ENCODE data around the gene TXLNG.

TXLNG gene

GRCh38 chrX:16786791-16787735, 797 bp downstream of the TXLNG start:
- Histone ChIP-seq H3K9ac (ENCODE audit: low read length) (peak overlapping the region; percentile 34), H3K36me3 (ENCODE audit: control insufficient read depth, insufficient read depth, low read length) (no peaks in the 10 kb centered on the region), H3K4me1 (ENCODE audit: control insufficient read depth, insufficient read depth, low read length) (no peaks in the 10 kb centered on the region), H3K27me3 (ENCODE audit: control insufficient read depth, insufficient read depth, low read length) (no peaks in the 10 kb centered on the region), H3K4me3 (ENCODE audit: low read length) (no peak overlapping the region), H3K9me3 (ENCODE audit: control insufficient read depth, low read length) (no peaks in the 10 kb centered on the region)

- no peaks in the 10 kb centered on the region for H3K9me3 ChIP-seq (ENCODE audit: control insufficient read depth, low read length)
- H3K4me3 ChIP-seq (ENCODE audit: low read length), result no peak overlapping the region
- H3K27me3 ChIP-seq (ENCODE audit: control insufficient read depth, insufficient read depth, low read length), result no peaks in the 10 kb centered on the region
- H3K9ac ChIP-seq (ENCODE audit: low read length), result no peak overlapping the region
- H3K4me1 ChIP-seq (ENCODE audit: control insufficient read depth, insufficient read depth, low read length), result no peaks in the 10 kb centered on the region
- H3K36me3 ChIP-seq (ENCODE audit: control insufficient read depth, insufficient read depth, low read length), result no peaks in the 10 kb centered on the region
Observed at GRCh38 chrX:16788477-16788876, 2.2 kb downstream of the TXLNG start.

GRCh38 chrX:16796298-16796697, 10.0 kb downstream of the TXLNG start:
- no peaks in the 10 kb centered on the region for H3K4me1 ChIP-seq (ENCODE audit: control insufficient read depth, insufficient read depth, low read length)
- no peak overlapping the region for H3K4me3 ChIP-seq (ENCODE audit: low read length)
- no peaks in the 10 kb centered on the region for H3K27me3 ChIP-seq (ENCODE audit: control insufficient read depth, insufficient read depth, low read length)
- H3K36me3 ChIP-seq (ENCODE audit: control insufficient read depth, insufficient read depth, low read length), result no peaks in the 10 kb centered on the region
- H3K9me3 ChIP-seq (ENCODE audit: control insufficient read depth, low read length), result no peaks in the 10 kb centered on the region
- H3K9ac ChIP-seq (ENCODE audit: low read length), result no peak overlapping the region

- Histone ChIP-seq H3K36me3 (ENCODE audit: control insufficient read depth, insufficient read depth, low read length) (no peaks in the 10 kb centered on the region), H3K4me1 (ENCODE audit: control insufficient read depth, insufficient read depth, low read length) (no peaks in the 10 kb centered on the region), H3K27me3 (ENCODE audit: control insufficient read depth, insufficient read depth, low read length) (no peaks in the 10 kb centered on the region), H3K9ac (ENCODE audit: low read length) (no peak overlapping the region), H3K9me3 (ENCODE audit: control insufficient read depth, low read length) (no peaks in the 10 kb centered on the region), H3K4me3 (ENCODE audit: low read length) (no peak overlapping the region)
Observed at GRCh38 chrX:16797358-16797757, 11.1 kb downstream of the TXLNG start.

GRCh38 chrX:16797841-16798240, 11.6 kb downstream of the TXLNG start:
- Histone ChIP-seq H3K27me3 (ENCODE audit: control insufficient read depth, insufficient read depth, low read length) (no peaks in the 10 kb centered on the region), H3K4me1 (ENCODE audit: control insufficient read depth, insufficient read depth, low read length) (no peaks in the 10 kb centered on the region), H3K9me3 (ENCODE audit: control insufficient read depth, low read length) (no peaks in the 10 kb centered on the region), H3K36me3 (ENCODE audit: control insufficient read depth, insufficient read depth, low read length) (no peaks in the 10 kb centered on the region), H3K9ac (ENCODE audit: low read length) (no peak overlapping the region), H3K4me3 (ENCODE audit: low read length) (no peak overlapping the region)

- Histone ChIP-seq H3K9ac (ENCODE audit: low read length) (no peak overlapping the region), H3K9me3 (ENCODE audit: control insufficient read depth, low read length) (no peaks in the 10 kb centered on the region), H3K27me3 (ENCODE audit: control insufficient read depth, insufficient read depth, low read length) (no peaks in the 10 kb centered on the region), H3K4me1 (ENCODE audit: control insufficient read depth, insufficient read depth, low read length) (peaks cover 6% of the 10 kb centered on the region), H3K36me3 (ENCODE audit: control insufficient read depth, insufficient read depth, low read length) (no peaks in the 10 kb centered on the region), H3K4me3 (ENCODE audit: low read length) (no peak overlapping the region)
Observed at GRCh38 chrX:16804923-16805464, 18.7 kb downstream of the TXLNG start.

- no peaks in the 10 kb centered on the region for H3K36me3 ChIP-seq (ENCODE audit: control insufficient read depth, insufficient read depth, low read length)
- no peak overlapping the region for H3K4me3 ChIP-seq (ENCODE audit: low read length)
- H3K4me1 ChIP-seq (ENCODE audit: control insufficient read depth, insufficient read depth, low read length), result peaks cover 6% of the 10 kb centered on the region
- H3K27me3 ChIP-seq (ENCODE audit: control insufficient read depth, insufficient read depth, low read length), result no peaks in the 10 kb centered on the region
- H3K9ac ChIP-seq (ENCODE audit: low read length), result no peak overlapping the region
- H3K9me3 ChIP-seq (ENCODE audit: control insufficient read depth, low read length), result no peaks in the 10 kb centered on the region
Observed at GRCh38 chrX:16807548-16807947, 21.3 kb downstream of the TXLNG start.

- Histone ChIP-seq H3K36me3 (ENCODE audit: control insufficient read depth, insufficient read depth, low read length) (no peaks in the 10 kb centered on the region), H3K27me3 (ENCODE audit: control insufficient read depth, insufficient read depth, low read length) (no peaks in the 10 kb centered on the region), H3K4me1 (ENCODE audit: control insufficient read depth, insufficient read depth, low read length) (peaks cover 6% of the 10 kb centered on the region), H3K9me3 (ENCODE audit: control insufficient read depth, low read length) (no peaks in the 10 kb centered on the region), H3K4me3 (ENCODE audit: low read length) (peak overlapping the region; percentile 2), H3K9ac (ENCODE audit: low read length) (peak overlapping the region; percentile 34)
Observed at GRCh38 chrX:16807976-16808542, 21.8 kb downstream of the TXLNG start.

- H3K36me3 ChIP-seq (ENCODE audit: control insufficient read depth, insufficient read depth, low read length), result no peaks in the 10 kb centered on the region
- H3K27me3 ChIP-seq (ENCODE audit: control insufficient read depth, insufficient read depth, low read length), result no peaks in the 10 kb centered on the region
- no peaks in the 10 kb centered on the region for H3K9me3 ChIP-seq (ENCODE audit: control insufficient read depth, low read length)
- H3K4me3 ChIP-seq (ENCODE audit: low read length), result no peak overlapping the region
- no peak overlapping the region for H3K9ac ChIP-seq (ENCODE audit: low read length)
- no peaks in the 10 kb centered on the region for H3K4me1 ChIP-seq (ENCODE audit: control insufficient read depth, insufficient read depth, low read length)
Observed at GRCh38 chrX:16814597-16814996, 28.3 kb downstream of the TXLNG start.

GRCh38 chrX:16819634-16820033, 33.4 kb downstream of the TXLNG start:
- no peaks in the 10 kb centered on the region for H3K4me1 ChIP-seq (ENCODE audit: control insufficient read depth, insufficient read depth, low read length)
- no peaks in the 10 kb centered on the region for H3K9me3 ChIP-seq (ENCODE audit: control insufficient read depth, low read length)
- H3K9ac ChIP-seq (ENCODE audit: low read length), result no peak overlapping the region
- H3K36me3 ChIP-seq (ENCODE audit: control insufficient read depth, insufficient read depth, low read length), result no peaks in the 10 kb centered on the region
- no peaks in the 10 kb centered on the region for H3K27me3 ChIP-seq (ENCODE audit: control insufficient read depth, insufficient read depth, low read length)
- no peak overlapping the region for H3K4me3 ChIP-seq (ENCODE audit: low read length)

- Histone ChIP-seq H3K4me3 (ENCODE audit: low read length) (no peak overlapping the region), H3K9me3 (ENCODE audit: control insufficient read depth, low read length) (no peaks in the 10 kb centered on the region), H3K27me3 (ENCODE audit: control insufficient read depth, insufficient read depth, low read length) (no peaks in the 10 kb centered on the region), H3K36me3 (ENCODE audit: control insufficient read depth, insufficient read depth, low read length) (no peaks in the 10 kb centered on the region), H3K9ac (ENCODE audit: low read length) (no peak overlapping the region), H3K4me1 (ENCODE audit: control insufficient read depth, insufficient read depth, low read length) (no peaks in the 10 kb centered on the region)
Observed at GRCh38 chrX:16822723-16823122, 36.5 kb downstream of the TXLNG start.

GRCh38 chrX:16825264-16826035, 39.2 kb downstream of the TXLNG start:
- peaks cover 5% of the 10 kb centered on the region for H3K4me1 ChIP-seq (ENCODE audit: control insufficient read depth, insufficient read depth, low read length)
- H3K9ac ChIP-seq (ENCODE audit: low read length), result no peak overlapping the region
- no peaks in the 10 kb centered on the region for H3K27me3 ChIP-seq (ENCODE audit: control insufficient read depth, insufficient read depth, low read length)
- H3K4me3 ChIP-seq (ENCODE audit: low read length), result no peak overlapping the region
- H3K9me3 ChIP-seq (ENCODE audit: control insufficient read depth, low read length), result no peaks in the 10 kb centered on the region
- H3K36me3 ChIP-seq (ENCODE audit: control insufficient read depth, insufficient read depth, low read length), result no peaks in the 10 kb centered on the region
